GM10266 (cell line): ENCODE measurements around the gene NOP53.

ENCODE experiments used
- DNase-seq: peaks from one replicate; pipeline ENCODE4 v3.0.0; 2012; ENCODE audit errors: extremely low spot score
- TF ChIP-seq, protein P1 (sequence below): IDR thresholded peaks from 2 replicates; pipeline ENCODE4 v1.5.1; 2012; ENCODE audit warnings: mild to moderate bottlenecking, low read depth; ENCODE audit not compliant: control insufficient read depth, insufficient read depth; ENCODE audit errors: missing control alignments

NOP53 gene

GRCh38 chr19:47790398-47790814, 45.1 kb downstream of the NOP53 start:
- DNase-seq = peak; percentile 77
- TF ChIP-seq, protein P1, sequence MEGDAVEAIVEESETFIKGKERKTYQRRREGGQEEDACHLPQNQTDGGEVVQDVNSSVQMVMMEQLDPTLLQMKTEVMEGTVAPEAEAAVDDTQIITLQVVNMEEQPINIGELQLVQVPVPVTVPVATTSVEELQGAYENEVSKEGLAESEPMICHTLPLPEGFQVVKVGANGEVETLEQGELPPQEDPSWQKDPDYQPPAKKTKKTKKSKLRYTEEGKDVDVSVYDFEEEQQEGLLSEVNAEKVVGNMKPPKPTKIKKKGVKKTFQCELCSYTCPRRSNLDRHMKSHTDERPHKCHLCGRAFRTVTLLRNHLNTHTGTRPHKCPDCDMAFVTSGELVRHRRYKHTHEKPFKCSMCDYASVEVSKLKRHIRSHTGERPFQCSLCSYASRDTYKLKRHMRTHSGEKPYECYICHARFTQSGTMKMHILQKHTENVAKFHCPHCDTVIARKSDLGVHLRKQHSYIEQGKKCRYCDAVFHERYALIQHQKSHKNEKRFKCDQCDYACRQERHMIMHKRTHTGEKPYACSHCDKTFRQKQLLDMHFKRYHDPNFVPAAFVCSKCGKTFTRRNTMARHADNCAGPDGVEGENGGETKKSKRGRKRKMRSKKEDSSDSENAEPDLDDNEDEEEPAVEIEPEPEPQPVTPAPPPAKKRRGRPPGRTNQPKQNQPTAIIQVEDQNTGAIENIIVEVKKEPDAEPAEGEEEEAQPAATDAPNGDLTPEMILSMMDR = peak; percentile 90

DNA sequence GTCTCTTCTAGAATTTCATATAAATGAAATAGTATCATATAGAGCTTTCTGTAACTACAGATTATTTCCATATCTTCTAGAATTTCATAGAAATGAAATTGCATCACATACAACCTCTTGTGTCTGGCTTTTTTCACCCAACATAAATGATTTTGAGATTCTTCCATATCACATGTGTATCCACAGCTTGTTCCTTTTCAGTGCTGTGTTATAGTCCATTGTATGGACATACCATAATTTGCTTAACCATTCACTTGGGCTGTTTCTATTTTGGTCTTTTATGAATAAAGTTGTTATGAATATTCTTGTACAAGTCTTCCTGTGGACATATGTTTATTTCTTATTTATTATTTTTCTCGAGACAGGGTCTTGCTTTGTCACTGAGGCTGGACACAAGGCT, 47.3 kb downstream of the NOP53 start:
- TF ChIP-seq, protein P1 = no peak

DNA sequence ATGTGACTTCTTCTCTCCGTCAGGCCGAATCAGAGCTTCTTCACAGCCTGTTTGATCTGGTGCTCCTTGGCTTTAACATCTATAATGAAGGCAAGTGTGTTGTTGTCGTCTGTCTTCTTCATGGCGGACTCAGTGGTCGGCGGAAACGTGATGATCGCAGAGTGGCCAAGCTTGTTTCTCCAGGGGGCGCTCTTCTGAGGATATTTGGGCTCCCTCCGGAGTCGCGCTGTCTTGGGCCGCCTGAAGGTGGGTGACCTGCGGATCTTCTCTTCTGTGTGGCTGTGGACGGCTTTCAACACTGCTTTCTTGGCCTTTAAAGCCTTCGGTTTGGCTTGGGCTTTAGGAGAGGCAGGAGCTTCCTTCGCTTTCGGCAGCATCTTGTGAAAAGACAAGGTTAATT, 49.2 kb downstream of the NOP53 start:
- no peak for DNase-seq
- TF ChIP-seq, protein P1 = no peak

More for the DNA sequence above, 47.3 kb downstream of the NOP53 start:
- DNase-seq = no peak

DNA sequence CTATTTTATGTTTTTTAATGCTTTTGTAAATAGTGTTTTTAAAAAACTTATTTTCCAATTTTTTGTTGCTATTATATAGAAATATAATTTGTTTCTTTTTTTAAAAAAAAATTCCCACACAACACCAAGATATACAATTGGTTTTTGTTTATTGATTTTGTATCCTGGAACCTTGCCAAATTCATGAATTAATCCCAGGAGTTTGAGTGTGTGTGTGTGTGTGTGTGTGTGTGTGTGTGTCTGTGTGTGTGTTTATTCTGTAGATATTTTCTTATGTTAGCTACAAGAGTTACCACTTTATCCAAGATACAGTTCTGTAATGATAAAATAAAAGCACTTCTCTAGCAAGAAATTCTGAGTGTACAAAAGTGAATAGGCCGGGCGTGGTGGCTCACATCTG, 51.4 kb downstream of the NOP53 start:
- no peak for DNase-seq
- TF ChIP-seq, protein P1 = no peak

DNA sequence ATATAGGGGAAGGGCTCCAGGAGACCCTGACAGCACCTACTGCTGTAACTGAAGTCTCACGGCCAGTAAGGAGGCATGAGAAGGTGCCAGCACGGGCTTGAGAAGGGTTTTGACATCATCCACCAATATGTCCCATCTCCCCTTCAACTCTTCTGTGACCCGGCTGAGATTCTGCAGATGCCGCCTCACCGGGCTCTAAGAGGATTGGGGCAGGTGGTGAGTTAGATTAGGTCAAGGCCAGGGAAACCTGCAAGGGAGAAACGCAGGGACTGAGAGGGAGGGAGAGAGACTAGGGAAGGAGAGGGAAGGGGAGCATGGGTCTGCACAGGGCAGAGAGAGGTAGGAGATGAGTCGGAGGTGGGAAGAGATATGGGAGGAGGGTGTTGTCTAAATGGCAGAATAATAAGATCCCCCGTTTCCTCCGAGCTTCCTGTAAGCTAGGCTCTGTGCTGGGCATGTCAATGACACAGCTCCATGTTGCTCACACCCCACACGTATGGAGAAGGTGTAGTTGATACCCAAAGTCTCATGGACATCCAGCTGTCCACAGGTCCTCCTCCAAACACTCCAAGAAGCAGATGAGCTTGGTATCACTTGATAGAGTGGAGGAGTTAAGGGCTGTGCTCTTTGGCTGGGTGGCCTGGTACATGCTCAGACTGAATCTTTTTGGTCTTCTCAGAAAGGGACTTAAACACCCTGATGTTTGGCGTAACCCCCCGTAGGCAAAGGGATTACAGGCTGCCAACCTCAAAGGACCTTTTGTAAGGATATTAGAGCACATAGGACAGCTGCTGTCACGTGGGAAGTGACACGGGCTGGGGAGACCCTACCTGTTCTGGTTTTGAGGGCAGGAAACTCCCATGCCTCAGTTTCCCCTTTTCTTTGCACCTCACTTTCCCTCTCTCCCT, 52.9 kb downstream of the NOP53 start:
- TF ChIP-seq, protein P1 = no peak
- no peak for DNase-seq

- TF ChIP-seq, protein P1 = no peak
- DNase-seq = no peak
Observed at GRCh38 chr19:47798904-47799266, 53.5 kb downstream of the NOP53 start.

DNA sequence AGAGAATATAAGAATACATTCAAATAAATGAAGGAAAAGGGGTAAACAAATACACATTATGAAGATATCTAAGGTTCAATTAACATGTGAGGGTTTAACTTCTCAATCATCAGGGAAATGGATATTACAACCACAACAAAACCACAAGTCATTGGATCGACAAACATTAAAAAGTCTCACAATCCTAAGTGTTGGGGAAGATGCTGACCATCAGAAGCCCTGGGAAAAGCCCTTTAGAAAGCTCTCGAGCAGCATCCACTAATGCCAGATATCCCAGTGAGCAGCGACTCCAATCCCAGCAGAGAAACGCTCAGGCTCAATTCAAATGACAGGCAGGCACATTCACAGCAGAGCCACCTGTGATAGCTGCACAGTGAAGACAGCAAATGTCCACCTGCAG, 55.9 kb downstream of the NOP53 start:
- TF ChIP-seq, protein P1 = no peak
- DNase-seq = no peak
